Activated naive CD4-positive, alpha-beta T cell treated with anti-CD3 and anti-CD28 coated beads for 36 hours (primary cell): ENCODE data around the gene DDX54. TPM values are rescaled to one million over a fixed set of nuclear protein-coding genes. Genes with fewer than 3 reads are reported as not detected.
A peak's percentile ranks its signal among the peaks of the same experiment; 100 is the strongest.
"Not testable (repeated sequence)": the region's sequence is repeated elsewhere in the genome, so short reads cannot be mapped to it uniquely, and the experiment has no call there.

Experiments used
- CTCF ChIA-PET: fragments of 350-600 bp; sonication (Branson Sonifier 250); formaldehyde crosslinking; loops from one replicate; lab custom pipeline; 2021; ENCODE audit warnings: antibody characterized with exemption; lab: Charles Lee
- DNase-seq: peaks from one replicate; pipeline ENCODE4 v3.0.0-alpha.2; 2020
- H3K27ac Mint-ChIP-seq: one replicate; pipeline ENCODE4 v1.8.0; 2021; ENCODE audit warnings: mild to moderate bottlenecking, mixed read lengths
- H3K27me3 Mint-ChIP-seq: one replicate; pipeline ENCODE4 v1.8.0; 2021; ENCODE audit warnings: low read depth, mixed read lengths
- H3K36me3 Mint-ChIP-seq: one replicate; pipeline ENCODE4 v1.8.0; 2021; ENCODE audit warnings: low read depth, mixed read lengths
- H3K4me1 Mint-ChIP-seq: one replicate; pipeline ENCODE4 v1.8.0; 2021; ENCODE audit warnings: low read depth, mixed read lengths
- H3K4me3 Mint-ChIP-seq: one replicate; pipeline ENCODE4 v1.8.0; 2021; ENCODE audit warnings: mild to moderate bottlenecking, moderate library complexity, mixed read lengths
- H3K9me3 Mint-ChIP-seq: one replicate; pipeline ENCODE4 v1.8.0; 2021; ENCODE audit warnings: mixed read lengths
- intact Hi-C: fragments of 100-400 bp; cut with micrococcal nuclease; formaldehyde crosslinking; loops from one replicate; pipeline ENCODE4 v1.15.1; 2023
- total RNA-seq, 2 experiments: library from RNA; stranded (reverse); gene quantifications; one replicate each; pipeline ENCODE4 v1.2.3, GENCODE V29; 2021

Gene DDX54
- total RNA-seq, 2 experiments from 2014 or later: 114 to 116 TPM

DNA sequence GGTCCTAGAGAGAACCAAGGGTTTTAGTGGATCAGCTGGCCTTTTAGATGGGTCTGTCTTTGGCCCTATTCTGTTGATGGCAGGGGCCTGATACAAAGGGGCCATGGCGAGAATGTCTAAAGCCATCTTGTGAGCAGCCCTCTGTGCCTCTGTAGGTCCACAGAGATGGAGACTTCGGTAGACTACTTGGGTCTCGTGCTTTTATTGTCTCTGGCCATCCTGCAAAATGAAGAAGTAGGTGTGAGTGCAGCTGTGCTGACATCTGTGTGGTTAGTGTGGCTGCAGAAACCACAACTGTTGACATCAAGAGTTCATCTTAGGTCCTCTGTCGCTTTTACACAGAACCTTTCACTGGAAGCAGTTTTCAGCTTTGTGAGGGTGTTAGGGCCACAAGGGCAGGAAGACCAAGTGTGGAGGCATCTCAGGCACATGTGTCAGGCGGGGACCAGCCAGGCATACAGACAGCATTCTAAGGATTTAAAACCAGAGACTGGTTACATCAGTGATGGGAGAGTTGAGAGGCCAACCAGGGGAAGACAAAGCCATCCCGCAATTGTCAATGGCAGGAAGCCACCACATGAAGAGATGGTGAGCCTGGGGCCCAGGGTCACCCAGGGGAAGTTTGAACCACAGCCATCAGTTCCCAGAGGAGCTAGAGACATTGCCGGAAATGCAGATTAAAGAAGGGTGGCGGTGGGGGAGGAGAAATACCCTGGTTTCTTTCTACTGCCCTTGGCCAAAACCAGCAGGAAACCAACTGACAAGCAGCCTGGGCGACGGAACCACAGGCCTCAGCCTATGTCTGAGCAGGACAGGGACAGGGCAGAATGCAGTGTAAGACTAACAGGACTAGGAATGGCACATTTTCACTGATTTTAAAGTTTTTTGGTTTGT lies 23.0 kb upstream of the DDX54 start:
- H3K27ac Mint-ChIP-seq: peak overlapping the region; percentile 95
- no peaks in the 10 kb centered on the region for H3K9me3 Mint-ChIP-seq
- DNase-seq: peak; percentile 89
- H3K36me3 Mint-ChIP-seq: peaks cover 2% of the 10 kb centered on the region
- intact Hi-C loops: loop anchor here (1.0 to 2.0 kb wide), 5 partner anchors 13 to 754 kb away; partner anchors contain the start of gene TPCN1
- no peaks in the 10 kb centered on the region for H3K27me3 Mint-ChIP-seq
- H3K4me1 Mint-ChIP-seq: peaks cover 41% of the 10 kb centered on the region
- CTCF ChIA-PET: interaction anchor here (0.6 to 1.7 kb wide), 9 partner anchors 11 to 105 kb away, joined by 3 to 5 read pairs (median 4); partner anchors contain the start of genes DDX54, RITA1 and TPCN1
- peak overlapping the region; percentile 34 for H3K4me3 Mint-ChIP-seq

DNA sequence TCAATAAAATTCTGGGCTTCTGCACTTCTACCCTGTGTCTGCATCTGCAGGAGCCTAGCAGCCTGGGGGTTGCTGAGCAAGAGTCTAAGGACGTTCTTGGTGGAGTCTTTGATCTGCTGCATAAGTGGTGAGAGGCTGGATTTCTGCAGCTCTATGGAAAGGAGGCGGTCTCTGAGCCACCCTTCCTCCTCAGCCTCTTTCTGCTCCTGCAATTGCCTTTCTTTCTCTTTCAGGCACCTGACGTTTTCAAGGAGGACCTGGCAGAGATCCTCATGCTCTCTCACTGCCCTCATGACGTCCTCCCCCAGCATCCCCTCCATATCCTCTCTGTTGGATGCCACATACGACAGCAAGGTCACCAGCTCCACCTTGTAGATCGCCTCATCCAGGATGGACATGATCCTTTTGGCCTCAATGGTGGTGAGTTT lies 22.3 kb upstream of the DDX54 start:
- Mint-ChIP-seq H3K27me3 (no peaks in the 10 kb centered on the region), H3K4me3 (no peak overlapping the region), H3K36me3 (peaks cover 2% of the 10 kb centered on the region), H3K27ac (peak overlapping the region; percentile 95), H3K4me1 (peaks cover 41% of the 10 kb centered on the region), H3K9me3 (no peaks in the 10 kb centered on the region)
- DNase-seq: peak; percentile 40
- intact Hi-C loops: loop anchor here (1.0 to 2.0 kb wide), 5 partner anchors 14 to 755 kb away; partner anchors contain the start of gene TPCN1
- CTCF ChIA-PET: interaction anchor here (0.6 to 1.0 kb wide), 6 partner anchors 10 to 158 kb away, joined by 3 to 4 read pairs (median 4); partner anchors contain the start of genes DDX54 and RITA1

DNA sequence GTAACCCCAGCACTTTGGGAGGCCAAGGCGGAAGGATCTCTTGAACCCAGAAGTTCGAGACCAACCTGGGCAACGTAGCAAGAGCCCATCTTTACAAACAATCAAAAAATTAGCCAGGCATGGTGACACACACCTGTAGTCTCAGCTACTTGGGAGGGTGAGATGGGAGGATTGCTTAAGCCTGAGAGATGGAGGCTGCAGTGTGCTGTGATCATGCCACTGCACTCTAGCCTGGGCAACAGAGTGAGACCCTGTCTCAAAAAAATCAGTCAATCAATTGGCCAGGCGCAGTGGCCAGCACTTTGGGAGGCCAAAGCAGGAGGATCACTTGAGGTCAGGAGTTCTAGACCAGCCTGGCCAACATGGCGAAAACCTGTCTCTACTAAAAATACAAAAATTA lies 21.5 kb upstream of the DDX54 start:
- H3K4me3 Mint-ChIP-seq, intact Hi-C loops, H3K27ac Mint-ChIP-seq, H3K27me3 Mint-ChIP-seq, H3K9me3 Mint-ChIP-seq, H3K36me3 Mint-ChIP-seq, DNase-seq: not testable (repeated sequence)
- CTCF ChIA-PET: interaction anchor here (1.0 kb wide), 1 partner anchor 106 kb away, joined by 3 read pairs; no protein-coding TSS in a partner anchor
- peaks cover 41% of the 10 kb centered on the region for H3K4me1 Mint-ChIP-seq

DNA sequence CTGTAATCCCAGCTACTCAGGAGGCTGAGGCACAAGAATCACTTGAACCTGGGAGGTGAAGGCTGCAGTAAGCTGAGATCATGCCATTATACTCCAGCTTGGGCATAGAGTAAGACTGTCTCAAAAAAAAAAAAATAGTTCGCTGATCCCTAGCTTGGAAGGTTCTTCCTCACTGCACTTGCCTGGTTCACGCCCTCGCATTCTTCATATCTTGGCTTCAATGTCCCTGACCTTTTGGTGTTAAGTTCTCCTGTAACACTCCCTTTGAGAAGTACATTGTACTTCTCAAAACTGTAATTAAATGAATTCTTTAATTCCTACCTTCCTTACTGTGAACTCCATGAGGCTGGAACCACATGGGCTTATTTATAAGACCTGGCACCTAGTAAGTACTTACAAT lies 19.5 kb upstream of the DDX54 start:
- no peak for DNase-seq
- Mint-ChIP-seq H3K9me3 (no peaks in the 10 kb centered on the region), H3K27ac (no peak overlapping the region), H3K4me1 (peaks cover 26% of the 10 kb centered on the region), H3K4me3 (no peak overlapping the region), H3K27me3 (no peaks in the 10 kb centered on the region), H3K36me3 (peaks cover 2% of the 10 kb centered on the region)
- intact Hi-C loops: no loop called here
- CTCF ChIA-PET: interaction anchor here (0.7 to 0.8 kb wide), 2 partner anchors 15 to 33 kb away, joined by 3 read pairs; no protein-coding TSS in a partner anchor

DNA sequence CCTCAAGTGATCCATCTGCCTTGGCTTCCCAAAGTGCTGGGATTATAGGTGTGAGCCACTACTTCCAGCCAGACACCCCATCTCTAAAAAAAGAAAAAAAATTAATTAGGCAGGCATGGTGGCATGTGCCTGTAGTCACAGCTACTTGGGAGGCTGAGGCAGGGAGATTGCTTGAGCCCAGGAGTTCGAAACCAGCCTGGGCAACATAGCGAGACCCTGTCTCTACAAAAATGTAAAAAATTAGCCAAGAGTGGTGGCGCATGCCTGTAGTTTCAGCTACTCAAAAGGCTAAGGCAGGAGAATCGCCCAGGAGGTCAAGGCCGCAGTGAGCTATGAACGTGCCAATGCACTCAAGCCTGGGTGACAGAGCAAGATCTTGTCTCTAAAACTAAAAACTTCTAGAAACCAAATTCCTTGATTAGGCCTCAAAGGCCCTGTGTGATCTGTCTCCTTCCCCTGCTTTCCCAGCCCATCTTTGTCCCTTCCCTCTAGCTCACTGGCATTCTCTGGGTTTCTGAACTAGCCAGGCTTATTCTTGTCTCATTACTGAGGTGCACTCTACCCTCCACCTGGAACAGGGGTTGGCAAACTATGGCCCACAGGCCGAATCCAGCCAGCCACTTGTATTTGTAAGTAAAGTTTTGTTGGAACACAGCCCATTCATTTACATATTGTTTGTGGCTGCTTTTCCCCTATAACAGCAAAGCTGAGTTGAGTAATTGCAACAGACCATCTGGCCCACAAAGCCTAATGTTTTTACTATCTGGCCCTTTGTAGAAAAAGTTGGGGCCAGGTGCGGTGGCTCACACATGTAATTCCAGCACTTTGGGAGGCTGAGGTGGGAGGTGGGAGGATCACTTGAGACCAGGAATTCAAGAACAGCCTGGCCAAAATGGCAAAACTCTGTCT lies 18.8 kb upstream of the DDX54 start:
- CTCF ChIA-PET: interaction anchor here (0.6 to 0.8 kb wide), 2 partner anchors 14 to 56 kb away, joined by 3 read pairs; no protein-coding TSS in a partner anchor
- intact Hi-C loops: no loop called here
- no peak for DNase-seq
- Mint-ChIP-seq H3K4me1 (peaks cover 21% of the 10 kb centered on the region), H3K36me3 (peaks cover 2% of the 10 kb centered on the region), H3K9me3 (no peaks in the 10 kb centered on the region), H3K4me3 (no peak overlapping the region), H3K27me3 (no peaks in the 10 kb centered on the region), H3K27ac (no peak overlapping the region)

DNA sequence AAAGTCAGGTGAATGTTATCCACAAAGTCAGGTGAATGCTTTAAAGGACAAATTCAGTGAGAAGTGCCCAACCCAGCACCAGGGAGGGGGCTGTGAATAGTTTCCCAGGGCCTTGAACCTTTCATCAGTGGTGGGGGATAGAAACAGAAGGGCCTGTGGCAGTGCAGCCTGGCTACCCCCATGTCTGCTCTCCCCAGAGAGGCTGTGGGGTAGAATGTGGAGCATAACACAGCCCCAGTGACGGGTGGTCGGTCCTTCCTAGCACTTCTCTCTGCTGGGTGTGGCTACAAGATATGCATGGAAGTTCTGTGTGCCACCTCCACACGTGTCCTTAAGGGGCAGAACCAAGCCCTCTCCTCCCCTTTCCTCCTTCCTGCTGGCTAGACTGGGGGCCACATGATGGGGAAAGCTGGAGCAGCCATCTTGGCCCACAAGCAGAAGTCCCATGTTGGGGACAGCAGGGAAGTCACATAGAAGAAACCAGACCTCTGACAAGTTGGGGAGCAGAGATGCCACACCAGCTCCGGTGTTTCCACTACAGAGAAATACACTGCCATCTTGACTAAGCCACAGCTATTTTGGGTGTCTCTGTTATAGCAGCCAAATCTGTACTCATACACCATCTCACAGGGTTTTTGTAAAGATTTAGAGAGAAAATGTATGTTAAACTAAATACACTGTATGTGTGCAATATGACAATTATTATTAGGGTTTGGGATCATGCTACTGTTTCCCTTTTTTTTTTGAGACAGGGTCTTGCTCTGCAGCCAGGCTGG lies 17.2 kb upstream of the DDX54 start:
- H3K9me3 Mint-ChIP-seq: no peaks in the 10 kb centered on the region
- no peak for DNase-seq
- no peak overlapping the region for H3K4me3 Mint-ChIP-seq
- H3K27ac Mint-ChIP-seq: no peak overlapping the region
- H3K4me1 Mint-ChIP-seq: peaks cover 5% of the 10 kb centered on the region
- no peaks in the 10 kb centered on the region for H3K27me3 Mint-ChIP-seq
- CTCF ChIA-PET: interaction anchor here (0.7 kb wide), 1 partner anchor 156 kb away, joined by 5 read pairs; the partner anchor contains the start of gene PLBD2
- H3K36me3 Mint-ChIP-seq: no peaks in the 10 kb centered on the region
- intact Hi-C loops: no loop called here

DNA sequence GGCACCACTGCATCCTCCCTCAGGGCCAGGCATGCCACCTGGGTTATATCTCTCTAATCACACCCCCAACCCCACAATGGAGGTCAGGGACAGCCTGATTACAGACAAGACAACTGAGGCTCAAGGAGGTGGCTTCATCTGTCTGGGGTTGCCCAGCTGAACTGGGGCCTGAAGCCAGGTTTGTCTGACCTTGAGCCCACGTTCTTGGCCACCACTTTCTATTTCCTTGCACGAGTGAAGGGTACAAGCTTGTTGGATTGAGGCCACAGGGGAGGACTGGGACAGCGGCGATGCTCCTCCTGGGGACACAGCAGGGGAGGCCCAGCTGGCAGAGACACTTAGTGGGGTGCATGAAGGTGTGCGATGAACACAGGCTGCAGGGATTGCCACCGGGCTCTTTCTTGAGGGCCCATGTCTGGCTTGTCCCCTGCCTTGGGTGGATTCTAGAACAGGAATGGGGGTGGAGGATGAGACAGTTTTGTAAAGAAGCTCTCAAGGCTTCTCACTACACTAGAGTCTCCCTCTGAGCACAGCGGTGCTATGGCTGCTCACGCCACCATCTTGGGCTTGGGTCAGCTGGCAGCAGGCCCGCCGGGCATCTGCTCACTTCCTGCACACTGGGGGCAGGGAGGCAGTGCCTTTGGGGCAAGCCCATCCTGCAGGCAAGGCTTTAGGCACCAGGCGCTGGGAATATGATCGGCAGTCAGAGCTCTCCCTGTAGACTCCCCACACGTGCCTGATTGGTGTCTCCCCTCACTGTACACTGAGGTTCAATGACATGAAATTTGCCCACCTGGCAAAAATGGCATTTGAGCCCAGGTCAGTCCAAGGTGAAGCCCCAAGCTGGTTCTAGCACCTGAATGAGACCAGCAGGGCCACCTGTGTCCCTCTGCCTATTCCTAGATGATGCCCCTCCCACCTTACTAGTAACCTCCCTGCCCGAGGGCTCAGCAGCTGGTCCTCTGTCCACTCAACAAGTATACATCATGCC lies 16.2 kb upstream of the DDX54 start:
- no peaks in the 10 kb centered on the region for H3K9me3 Mint-ChIP-seq
- CTCF ChIA-PET: no interaction called here

DNA sequence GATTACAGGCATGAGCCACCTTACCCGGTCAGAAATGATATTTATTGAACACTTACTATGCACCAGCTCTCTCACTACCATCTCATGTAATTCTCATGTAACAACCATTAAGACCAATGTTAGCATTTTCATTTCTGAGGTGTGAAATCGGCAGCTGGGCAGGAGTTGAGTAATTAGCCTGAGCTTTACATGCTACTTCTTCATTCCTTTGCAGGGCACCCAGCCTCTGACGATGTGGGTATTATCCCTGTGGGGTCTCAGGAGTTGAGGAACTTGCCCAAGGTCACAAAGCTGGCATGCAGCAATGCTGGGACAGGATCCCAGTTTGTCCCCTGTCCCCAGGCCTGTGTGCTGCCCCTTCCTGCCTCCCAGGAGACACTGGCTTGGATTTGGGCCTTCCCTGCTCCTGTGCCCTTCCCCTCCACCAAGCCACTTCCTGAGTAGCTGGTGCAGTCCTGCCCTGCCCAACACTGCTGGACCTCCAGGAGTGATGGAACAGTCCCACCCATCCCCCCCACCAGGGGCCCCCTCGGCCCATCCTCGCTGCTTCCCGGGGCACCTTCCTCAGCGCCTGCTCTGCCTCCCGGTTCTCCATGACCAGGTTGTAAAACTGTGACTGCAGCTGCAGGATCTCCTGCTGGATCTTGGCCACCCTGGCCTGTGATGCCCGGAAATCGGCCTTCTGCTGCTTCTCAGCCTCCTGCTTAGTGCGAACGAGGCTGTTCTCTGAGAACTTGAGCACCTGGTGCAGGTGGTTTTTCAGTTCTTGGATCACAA lies 14.9 kb upstream of the DDX54 start:
- Mint-ChIP-seq H3K9me3 (no peaks in the 10 kb centered on the region), H3K27ac (no peak overlapping the region), H3K4me3 (no peak overlapping the region), H3K4me1 (peaks cover 2% of the 10 kb centered on the region), H3K36me3 (no peaks in the 10 kb centered on the region), H3K27me3 (no peaks in the 10 kb centered on the region)
- CTCF ChIA-PET: interaction anchor here (0.6 to 1.1 kb wide), 2 partner anchors 32 to 224 kb away, joined by 3 read pairs; no protein-coding TSS in a partner anchor
- intact Hi-C loops: no loop called here
- no peak for DNase-seq

More for the DNA sequence above, 16.2 kb upstream of the DDX54 start:
- Mint-ChIP-seq H3K4me1 (peaks cover 2% of the 10 kb centered on the region), H3K4me3 (peak overlapping the region; percentile 9), H3K27me3 (no peaks in the 10 kb centered on the region), H3K36me3 (no peaks in the 10 kb centered on the region), H3K27ac (no peak overlapping the region)
- no peak for DNase-seq
- intact Hi-C loops: no loop called here

DNA sequence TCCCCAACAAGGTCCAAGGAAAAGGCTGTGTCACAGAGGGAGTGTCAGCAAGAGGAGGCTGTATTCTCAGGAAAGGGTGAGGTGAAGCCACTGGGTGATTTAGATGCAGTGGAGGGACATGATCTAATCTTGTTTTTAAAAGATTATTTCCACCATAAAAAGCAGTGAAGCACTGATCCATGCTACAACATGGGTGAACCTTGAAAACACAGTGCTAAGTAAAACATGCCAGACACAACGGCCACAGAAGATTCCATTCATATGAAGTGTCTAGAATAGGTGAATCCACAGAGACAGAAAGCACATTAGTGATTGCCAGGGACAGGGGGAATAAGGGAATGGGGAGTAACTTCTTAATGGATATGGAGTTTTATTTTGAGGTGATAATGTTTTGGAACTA lies 13.0 kb upstream of the DDX54 start:
- H3K9me3 Mint-ChIP-seq: no peaks in the 10 kb centered on the region
- H3K4me1 Mint-ChIP-seq: peaks cover 6% of the 10 kb centered on the region
- H3K27me3 Mint-ChIP-seq: no peaks in the 10 kb centered on the region
- peak overlapping the region; percentile 0 for H3K27ac Mint-ChIP-seq
- CTCF ChIA-PET: interaction anchor here (0.6 to 3.3 kb wide), 7 partner anchors 9 to 227 kb away, joined by 3 to 14 read pairs (median 3); partner anchors contain the start of genes DDX54 and RITA1
- DNase-seq: no peak
- intact Hi-C loops: loop anchor here (5.0 kb wide), 1 partner anchor 714 kb away; no protein-coding TSS in a partner anchor
- H3K36me3 Mint-ChIP-seq: peaks cover 2% of the 10 kb centered on the region
- H3K4me3 Mint-ChIP-seq: no peak overlapping the region
